Aorta (tissue), 5 donors: Measurements from ENCODE around the gene DRC3. TPM values are rescaled to one million over a fixed set of nuclear protein-coding genes. Genes with fewer than 3 reads are reported as not detected.
"Not testable (repeated sequence)": the region's sequence is repeated elsewhere in the genome, so short reads cannot be mapped to it uniquely, and the experiment has no call there.

Experiments
- ATAC-seq: fragments of 200-7000 bp; cut with Tn5 transposase; one replicate; pipeline ENCODE4 v1.9.1; 2022; ENCODE audit warnings: moderate library complexity; ENCODE audit not compliant: low FRiP score
- DNase-seq, 2 donors: peaks; one replicate each; pipeline ENCODE4 v3.0.0-alpha.2; 2020
- H3K27ac ChIP-seq, 2 donors: one replicate each; pipeline ENCODE4 v1.5.1; 2013; ENCODE audit warnings: low read length in 2 of 2, mild to moderate bottlenecking in 2 of 2, moderate library complexity in 2 of 2, control low read depth in 1 of 2, inconsistent platforms in 1 of 2, low read depth in 1 of 2
- H3K27me3 ChIP-seq, 2 donors: one replicate each; pipeline ENCODE4 v1.6.1; 2013; ENCODE audit warnings: control low read depth in 1 of 2, low read length in 1 of 2, mild to moderate bottlenecking in 1 of 2, moderate library complexity in 1 of 2; ENCODE audit not compliant: insufficient read depth in 2 of 2, control insufficient read depth in 1 of 2
- H3K36me3 ChIP-seq, 2 donors: one replicate each; pipeline ENCODE4 v1.6.1; 2013; ENCODE audit warnings: control low read depth in 1 of 2, low read length in 1 of 2, mild to moderate bottlenecking in 1 of 2; ENCODE audit not compliant: insufficient read depth in 2 of 2, control insufficient read depth in 1 of 2
- H3K4me1 ChIP-seq, 2 donors: one replicate each; pipeline ENCODE4 v1.6.1; 2013; ENCODE audit warnings: low read length in 2 of 2, control low read depth in 1 of 2, mild to moderate bottlenecking in 1 of 2, moderate library complexity in 1 of 2; ENCODE audit not compliant: insufficient read depth in 2 of 2, control insufficient read depth in 1 of 2
- H3K4me3 ChIP-seq, 2 donors: one replicate each; pipeline ENCODE4 v1.5.1; 2013; ENCODE audit warnings: low read length in 2 of 2, control low read depth in 1 of 2, mild to moderate bottlenecking in 1 of 2
- H3K9me3 ChIP-seq: one replicate; pipeline ENCODE4 v1.6.1; 2013; ENCODE audit warnings: mild to moderate bottlenecking, low read length; ENCODE audit not compliant: control insufficient read depth
- WGBS, 2 donors: extraction: QIAGEN DNeasy Blood & Tissue Kit; methylation state at CpG; one replicate each; pipeline ENCODE4 v1.1.7; 2013; 5-methylcytosine and 5-hydroxymethylcytosine counted together
- intact Hi-C, 2 donors: fragments of 100-400 bp; cut with DNase I; formaldehyde crosslinking; loops; one replicate each; pipeline versions ENCODE4 v1.14.2 to v1.15.0; 2022
- polyA plus RNA-seq, 2 donors: library from polyadenylated mRNA; stranded (reverse); fragments of 200-250 nt; gene quantifications; one replicate each; pipeline ENCODE4 v1.2.3, GENCODE V29; 2013
- total RNA-seq, 2 donors: library from RNA; stranded (reverse); fragmentation: NEBNext Ultra II Directional; extraction: Animal tissue kit (Norgen Biotek cat#: 25700); gene quantifications; one replicate each; pipeline ENCODE4 v1.2.1, GENCODE V29; 2021
- donor health status: healthy with polysubstance abuse.
- donor health status: Bipolar disorder and iron deficiency.
- donor health status: DM: no; HTN: no; CAD: no.
- donor health status: DM: no; HTN: no; CAD: no.
- donor health status: DM: yes; HTN: yes; CAD: no.

Gene DRC3
- total and polyA plus RNA-seq, 4 donors: 1.4 to 7.9 (median 2.4) TPM

- H3K4me3 ChIP-seq, intact Hi-C loops, H3K4me1 ChIP-seq, H3K27me3 ChIP-seq, ATAC-seq, H3K9me3 ChIP-seq, H3K36me3 ChIP-seq, DNase-seq, H3K27ac ChIP-seq: not testable (repeated sequence)
- 97 to 98% methylated on average over 8 of the region's 8 CpGs for whole genome bisulfite sequencing, 2 donors
Measured at GRCh38 chr17:17995887-17996286, 23.2 kb downstream of the DRC3 start.

DNA sequence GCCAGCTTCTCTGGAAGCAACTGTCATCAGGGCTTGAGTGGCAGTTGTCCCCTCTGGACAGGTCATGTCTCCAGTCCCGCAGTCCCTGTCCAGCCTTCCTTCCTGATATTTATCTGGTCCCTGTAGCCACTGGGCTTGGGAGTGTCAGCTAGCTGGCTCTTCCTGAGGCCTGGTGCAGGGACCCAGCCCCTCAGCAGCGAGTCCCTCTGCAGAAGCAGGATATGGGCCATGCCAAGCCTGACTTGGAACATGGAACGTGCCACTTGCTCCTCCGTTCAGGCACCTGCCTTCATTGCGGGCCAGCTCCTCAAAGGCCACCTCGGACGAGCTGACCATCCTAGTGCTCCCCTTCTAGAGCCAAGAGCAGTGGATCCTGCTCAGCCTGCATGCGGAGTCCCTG is 26.3 kb downstream of the DRC3 start:
- Histone ChIP-seq H3K27me3 (no peaks in the 10 kb centered on the region), H3K9me3 (no peaks in the 10 kb centered on the region), H3K4me3 (no peak overlapping the region), H3K36me3 (no peaks in the 10 kb centered on the region), H3K4me1 (no peaks in the 10 kb centered on the region), H3K27ac (no peak overlapping the region)
- ATAC-seq: no peak
- WGBS, 2 donors: 93 to 97% methylated on average over 8 of the region's 8 CpGs
- DNase-seq: peak in 1 of 2 donors; percentile 66
- intact Hi-C loops: no loop called here

- H3K27me3 ChIP-seq: no peaks in the 10 kb centered on the region
- 83 to 86% methylated on average over 9 of the region's 9 CpGs for WGBS, 2 donors
- no peak for ATAC-seq
Measured at GRCh38 chr17:17999364-18000029, 26.8 kb downstream of the DRC3 start.

DNA sequence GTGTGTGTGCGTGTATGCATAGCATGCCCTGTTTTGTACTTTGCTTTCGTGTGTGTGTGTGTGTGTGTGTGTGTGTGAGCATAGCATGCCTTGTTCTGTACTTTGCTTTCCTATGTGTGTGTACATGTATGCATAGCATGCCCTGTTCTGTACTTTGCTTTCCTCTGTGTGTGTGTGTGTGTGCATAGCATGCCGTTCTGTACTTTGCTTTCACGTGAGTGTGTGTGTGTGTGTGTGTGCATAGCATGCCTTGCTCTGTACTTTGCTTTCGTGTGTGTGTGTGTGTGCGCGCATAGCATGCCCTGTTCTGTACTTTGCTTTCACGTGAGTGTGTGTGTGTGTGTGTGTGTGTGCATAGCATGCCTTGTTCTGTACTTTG is 27.4 kb downstream of the DRC3 start:
- intact Hi-C loops: no loop called here
- ATAC-seq: no peak
- 71% methylated on average over 8 of the region's 8 CpGs for WGBS, 2 donors
- no peak overlapping the region for H3K27ac ChIP-seq
- H3K36me3 ChIP-seq: no peaks in the 10 kb centered on the region
- no peaks in the 10 kb centered on the region for H3K27me3 ChIP-seq
- DNase-seq: no peak
- H3K4me3 ChIP-seq: no peak overlapping the region
- no peaks in the 10 kb centered on the region for H3K4me1 ChIP-seq
- no peaks in the 10 kb centered on the region for H3K9me3 ChIP-seq

More at GRCh38 chr17:17999364-18000029, 26.8 kb downstream of the DRC3 start:
- H3K9me3 ChIP-seq: no peaks in the 10 kb centered on the region
- no peaks in the 10 kb centered on the region for H3K36me3 ChIP-seq
- H3K27ac ChIP-seq: no peak overlapping the region
- intact Hi-C loops: no loop called here
- H3K4me1 ChIP-seq: no peaks in the 10 kb centered on the region
- no peak overlapping the region for H3K4me3 ChIP-seq
- DNase-seq: peak in 1 of 2 donors; percentile 41

DNA sequence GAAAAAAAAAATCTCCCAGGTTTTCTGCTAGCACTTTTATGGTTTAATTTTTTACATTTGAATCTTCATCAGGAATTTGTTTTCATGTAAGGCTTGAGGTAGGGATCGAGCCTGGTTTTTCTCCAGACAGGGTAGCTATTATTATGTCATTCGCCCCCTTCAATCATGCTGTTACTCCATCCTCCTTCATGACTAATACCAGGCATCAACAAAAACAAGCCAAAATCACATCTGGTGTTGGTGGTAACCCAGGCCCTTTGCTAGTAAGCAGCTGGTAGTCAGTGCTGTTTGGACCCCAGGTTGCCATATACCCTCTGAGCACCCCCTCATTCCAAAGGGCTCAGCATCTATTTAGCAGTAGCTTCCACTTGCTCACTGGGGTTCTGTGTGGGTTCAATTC is 29.5 kb downstream of the DRC3 start:
- Histone ChIP-seq H3K9me3 (no peaks in the 10 kb centered on the region), H3K27me3 (no peaks in the 10 kb centered on the region), H3K27ac (no peak overlapping the region), H3K36me3 (no peaks in the 10 kb centered on the region), H3K4me3 (no peak overlapping the region), H3K4me1 (no peaks in the 10 kb centered on the region)
- ATAC-seq (no peak), DNase-seq (no peak)
- WGBS, 2 donors: 93% methylated on average over 2 of the region's 2 CpGs
- intact Hi-C loops: no loop called here

DNA sequence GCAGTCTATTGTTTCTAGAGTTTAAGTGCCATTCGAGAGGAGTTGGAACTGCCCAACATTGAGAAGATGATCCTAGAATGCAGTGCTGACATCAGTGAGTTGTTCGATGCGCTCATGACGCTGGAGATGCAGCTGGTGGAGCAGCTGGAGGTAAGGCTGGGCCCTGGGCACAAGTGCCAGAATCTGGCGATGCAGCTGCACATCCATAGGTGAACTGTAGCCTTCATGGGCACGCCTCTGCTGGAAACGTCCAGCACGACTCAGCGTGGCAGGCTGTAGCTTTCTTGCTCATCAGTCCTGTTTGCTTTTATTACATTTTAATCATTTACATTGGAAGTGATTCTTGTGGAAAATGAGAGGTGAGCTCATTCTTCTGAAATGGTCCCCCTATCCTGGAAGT is 31.7 kb downstream of the DRC3 start:
- ATAC-seq (no peak), DNase-seq (no peak)
- no peaks in the 10 kb centered on the region for H3K36me3 ChIP-seq
- no peaks in the 10 kb centered on the region for H3K27me3 ChIP-seq
- intact Hi-C loops: no loop called here
- 83 to 87% methylated on average over 9 of the region's 9 CpGs for WGBS, 2 donors
- no peak overlapping the region for H3K27ac ChIP-seq
- H3K4me3 ChIP-seq: no peak overlapping the region
- H3K9me3 ChIP-seq: no peaks in the 10 kb centered on the region
- H3K4me1 ChIP-seq: no peaks in the 10 kb centered on the region

GRCh38 chr17:18004884-18005305 is 32.2 kb downstream of the DRC3 start:
- no peak for ATAC-seq
- H3K9me3 ChIP-seq: no peaks in the 10 kb centered on the region
- WGBS, 2 donors: 85% methylated on average over 9 of the region's 9 CpGs
- intact Hi-C loops: no loop called here
- no peak overlapping the region for H3K27ac ChIP-seq
- no peaks in the 10 kb centered on the region for H3K4me1 ChIP-seq
- no peak for DNase-seq
- H3K4me3 ChIP-seq: no peak overlapping the region
- no peaks in the 10 kb centered on the region for H3K36me3 ChIP-seq
- H3K27me3 ChIP-seq: no peaks in the 10 kb centered on the region

DNA sequence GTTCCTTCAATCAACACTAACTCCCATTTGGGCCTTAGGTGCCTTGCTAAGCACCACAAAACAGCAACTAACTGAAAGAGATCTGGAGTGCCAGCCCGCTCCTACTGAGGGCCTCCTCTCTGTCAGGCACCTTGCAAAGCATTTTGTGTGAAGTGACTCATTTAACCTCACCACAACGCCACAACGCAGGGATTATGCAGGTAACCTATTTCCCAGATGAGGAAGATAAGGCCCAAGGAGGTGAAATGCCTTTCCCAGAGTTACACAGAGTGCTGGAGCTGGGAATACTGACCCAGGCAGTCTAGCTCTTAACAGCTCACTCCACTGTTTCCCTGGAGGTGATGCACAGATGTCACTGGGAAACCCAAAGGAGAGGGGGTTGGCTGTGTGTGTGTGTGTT is 32.8 kb downstream of the DRC3 start:
- Histone ChIP-seq H3K9me3 (no peaks in the 10 kb centered on the region), H3K27ac (no peak overlapping the region), H3K4me3 (no peak overlapping the region), H3K4me1 (no peaks in the 10 kb centered on the region), H3K36me3 (no peaks in the 10 kb centered on the region), H3K27me3 (no peaks in the 10 kb centered on the region)
- ATAC-seq (no peak), DNase-seq (no peak)
- intact Hi-C loops: no loop called here
- WGBS, 2 donors: 88 to 96% methylated on average over 3 of the region's 3 CpGs

DNA sequence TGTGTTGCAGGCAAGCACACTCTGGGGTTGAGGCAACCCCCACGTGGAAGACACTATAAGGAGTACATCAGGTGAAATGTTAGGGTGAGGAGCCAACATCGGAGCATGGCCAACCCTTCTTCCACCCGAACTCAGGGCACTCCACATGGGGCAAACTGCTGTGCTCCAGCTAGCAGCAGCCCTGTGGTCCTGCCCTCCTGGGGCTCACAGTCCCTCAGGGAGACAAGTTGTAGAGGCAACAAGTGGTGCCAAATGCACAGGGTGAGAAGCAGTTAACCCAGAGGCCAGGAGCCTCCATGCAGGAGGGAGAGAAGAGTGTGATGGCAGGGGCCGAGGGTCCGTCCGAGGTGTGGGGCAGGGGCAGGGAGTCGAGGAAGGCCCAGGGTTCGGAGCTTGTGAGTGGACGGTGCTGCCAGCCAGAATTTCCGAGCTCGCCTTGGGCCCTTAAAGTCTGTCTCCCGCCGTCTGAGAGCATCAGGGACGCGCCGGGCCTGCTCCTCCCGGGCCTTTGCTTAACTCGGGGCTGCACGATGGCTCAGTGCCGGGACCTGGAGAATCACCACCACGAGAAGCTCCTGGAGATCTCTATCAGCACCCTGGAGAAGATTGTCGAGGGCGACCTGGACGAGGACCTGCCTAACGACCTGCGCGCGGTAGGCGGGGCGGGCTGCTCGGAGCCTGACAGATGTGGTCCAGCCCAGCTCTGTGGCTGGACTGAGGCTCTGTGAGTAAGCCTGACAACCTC is 34.0 kb downstream of the DRC3 start:
- Histone ChIP-seq H3K27ac (no peak overlapping the region), H3K27me3 (no peaks in the 10 kb centered on the region), H3K4me3 (no peak overlapping the region), H3K36me3 (no peaks in the 10 kb centered on the region), H3K9me3 (no peaks in the 10 kb centered on the region), H3K4me1 (no peaks in the 10 kb centered on the region)
- intact Hi-C loops: no loop called here
- DNase-seq: no peak
- ATAC-seq: no peak
- WGBS, 2 donors: 76 to 78% methylated on average over 28 to 31 of the region's 31 CpGs
